IMR-90 (cell line): ENCODE measurements around the gene CNTN4. TPM values are rescaled to one million over a fixed set of nuclear protein-coding genes. Genes with fewer than 3 reads are reported as not detected.

Experiments
- ATAC-seq: fragments of 200-7000 bp; cut with Tn5 transposase; 2 replicates; pipeline ENCODE4 v1.9.1; 2020; ENCODE audit warnings: low read depth, mild to moderate bottlenecking, moderate library complexity
- BruUV-seq: library from RNA; stranded (reverse); fragments of 400-500 nt; replicated peaks from 2 replicates; lab custom pipeline; 2021; lab: Mats Ljungman, UMichigan
- CTCF ChIA-PET: fragments of 300-600 bp; formaldehyde crosslinking; extraction: SDS; loops from one replicate; lab custom pipeline; 2021; ENCODE audit warnings: antibody characterized with exemption; lab: Yijun Ruan, JAX
- POLR2A ChIA-PET: fragments of 300-600 bp; sonication (Branson Sonifier 250); formaldehyde crosslinking; loops from one replicate; lab custom pipeline; 2022; ENCODE audit warnings: antibody characterized with exemption; ENCODE audit not compliant: unreplicated experiment; lab: Charles Lee
- DNase-seq: peaks from one replicate; pipeline ENCODE4 v3.0.0; 2013
- H2AFZ ChIP-seq: replicated peaks from 2 replicates; pipeline ENCODE3; 2013; ENCODE audit warnings: low read length, mild to moderate bottlenecking; ENCODE audit not compliant: poor library complexity
- H2AK5ac ChIP-seq: 2 replicates; pipeline ENCODE4 v1.6.1; 2013; ENCODE audit warnings: low read depth, low read length, inconsistent platforms
- H2AK9ac ChIP-seq: replicated peaks from 2 replicates; pipeline ENCODE3; 2013; ENCODE audit warnings: mild to moderate bottlenecking, low read depth, low read length, moderate library complexity; ENCODE audit not compliant: poor library complexity
- H2BK120ac ChIP-seq: 2 replicates; pipeline ENCODE4 v1.6.1; 2013; ENCODE audit warnings: low read depth, low read length, inconsistent platforms
- H2BK15ac ChIP-seq: 3 replicates; pipeline ENCODE4 v1.6.1; 2013; ENCODE audit warnings: low read depth, low read length, inconsistent platforms
- H2BK20ac ChIP-seq: 2 replicates; pipeline ENCODE4 v1.6.1; 2013; ENCODE audit warnings: low read depth, mild to moderate bottlenecking, inconsistent platforms, low read length, moderate library complexity
- H2BK5ac ChIP-seq: 2 replicates; pipeline ENCODE4 v1.6.1; 2013; ENCODE audit warnings: mild to moderate bottlenecking, low read depth, low read length, inconsistent platforms; ENCODE audit not compliant: poor library complexity, severe bottlenecking
- H3K14ac ChIP-seq: replicated peaks from 2 replicates; pipeline ENCODE4 v1.6.1; 2013; ENCODE audit warnings: low read depth, low read length, inconsistent platforms
- H3K18ac ChIP-seq: 2 replicates; pipeline ENCODE4 v1.6.1; 2013; ENCODE audit warnings: low read depth, low read length, control low read depth
- H3K23ac ChIP-seq: 2 replicates; pipeline ENCODE4 v1.6.1; 2013; ENCODE audit warnings: low read depth, low read length, inconsistent platforms
- H3K27ac ChIP-seq: 2 replicates; pipeline ENCODE4 v1.5.1; 2013; ENCODE audit warnings: mild to moderate bottlenecking, control low read depth, low read length; ENCODE audit not compliant: insufficient read depth
- H3K27me3 ChIP-seq: 2 replicates; pipeline ENCODE4 v1.6.1; 2013; ENCODE audit warnings: low read length; ENCODE audit not compliant: control insufficient read depth, insufficient read depth
- H3K36me3 ChIP-seq: 2 replicates; pipeline ENCODE4 v1.6.1; 2013; ENCODE audit warnings: low read length, mixed read lengths; ENCODE audit not compliant: control insufficient read depth, insufficient read depth
- H3K4ac ChIP-seq: 2 replicates; pipeline ENCODE4 v1.6.1; 2013; ENCODE audit warnings: low read depth, low read length, inconsistent platforms
- H3K4me1 ChIP-seq: 2 replicates; pipeline ENCODE4 v1.6.1; 2013; ENCODE audit warnings: low read length, mixed read lengths; ENCODE audit not compliant: control insufficient read depth, insufficient read depth
- H3K4me2 ChIP-seq: 2 replicates; pipeline ENCODE4 v1.6.1; 2013; ENCODE audit warnings: low read depth, mild to moderate bottlenecking, control low read depth, low read length, moderate library complexity
- H3K4me3 ChIP-seq: 2 replicates; pipeline ENCODE4 v1.5.1; 2013; ENCODE audit warnings: low read depth, mild to moderate bottlenecking, control low read depth, low read length, moderate library complexity; ENCODE audit not compliant: insufficient read depth
- H3K56ac ChIP-seq: 2 replicates; pipeline ENCODE4 v1.6.1; 2013; ENCODE audit warnings: low read length, inconsistent platforms; ENCODE audit not compliant: insufficient read depth; ENCODE audit errors: extremely low read depth
- H3K79me1 ChIP-seq, 2 experiments: 2 replicates each; pipeline ENCODE4 v1.6.1; 2013; ENCODE audit warnings: low read length in 2 of 2, inconsistent platforms in 1 of 2, low read depth in 1 of 2
- H3K9ac ChIP-seq: 2 replicates; pipeline ENCODE4 v1.6.1; 2013; ENCODE audit warnings: low read depth, low read length, control low read depth
- H3K9me1 ChIP-seq: 2 replicates; pipeline ENCODE4 v1.6.1; 2013; ENCODE audit warnings: low read length, inconsistent platforms; ENCODE audit not compliant: insufficient read depth
- H3K9me3 ChIP-seq: 2 replicates; pipeline ENCODE4 v1.6.1; 2013; ENCODE audit warnings: low read length; ENCODE audit not compliant: control insufficient read depth, insufficient read depth
- H4K20me1 ChIP-seq: 2 replicates; pipeline ENCODE4 v1.6.1; 2013; ENCODE audit warnings: low read length, inconsistent platforms; ENCODE audit not compliant: insufficient read depth
- H4K5ac ChIP-seq: 2 replicates; pipeline ENCODE4 v1.6.1; 2013; ENCODE audit warnings: mild to moderate bottlenecking, low read depth, low read length, control low read depth
- H4K8ac ChIP-seq, 2 experiments: 2 replicates each; pipeline ENCODE4 v1.6.1; 2013; ENCODE audit warnings: low read depth in 2 of 2, low read length in 2 of 2, control low read depth in 1 of 2, inconsistent platforms in 1 of 2
- H4K91ac ChIP-seq: 2 replicates; pipeline ENCODE4 v1.6.1; 2013; ENCODE audit warnings: low read depth, low read length, inconsistent platforms; ENCODE audit not compliant: insufficient read depth
- BHLHE40 ChIP-seq: fragments of 150-350 bp; IDR thresholded peaks from 2 replicates; pipeline ENCODE4 v1.6.1; 2016; ENCODE audit warnings: mild to moderate bottlenecking, low read depth, low read length
- CEBPB ChIP-seq: IDR thresholded peaks from 2 replicates; pipeline ENCODE4 v1.6.1; 2012; ENCODE audit warnings: low read depth, low read length, improper control_type of control experiment
- CHD1 ChIP-seq: IDR thresholded peaks from 2 replicates; pipeline ENCODE4 v1.6.1; 2012; ENCODE audit warnings: low read depth, low read length, improper control_type of control experiment
- FOS ChIP-seq: fragments of 150-350 bp; IDR thresholded peaks from 2 replicates; pipeline ENCODE4 v1.6.1; 2016; ENCODE audit warnings: low read depth, low read length
- MAFK ChIP-seq: IDR thresholded peaks from 2 replicates; pipeline ENCODE4 v1.6.1; 2012; ENCODE audit warnings: low read depth, low read length, improper control_type of control experiment
- MAZ ChIP-seq: IDR thresholded peaks from 2 replicates; pipeline ENCODE4 v1.6.1; 2012; ENCODE audit warnings: low read depth, mild to moderate bottlenecking, low read length, improper control_type of control experiment, moderate library complexity, borderline replicate concordance
- MXI1 ChIP-seq: IDR thresholded peaks from 2 replicates; pipeline ENCODE4 v1.6.1; 2012; ENCODE audit warnings: low read depth, mild to moderate bottlenecking, low read length, moderate library complexity, borderline replicate concordance
- NFE2L2 ChIP-seq: fragments of 150-350 bp; IDR thresholded peaks from 2 replicates; pipeline ENCODE4 v1.6.1; 2016; ENCODE audit warnings: low read depth, mild to moderate bottlenecking, low read length
- POLR2A ChIP-seq: IDR thresholded peaks from 2 replicates; pipeline ENCODE4 v1.6.1; 2012; ENCODE audit warnings: mild to moderate bottlenecking, low read depth, low read length
- RAD21 ChIP-seq: IDR thresholded peaks from 2 replicates; pipeline ENCODE4 v1.6.1; 2012; ENCODE audit warnings: low read length, improper control_type of control experiment
- RCOR1 ChIP-seq: IDR thresholded peaks from 2 replicates; pipeline ENCODE4 v1.6.1; 2012; ENCODE audit warnings: mild to moderate bottlenecking, low read length, improper control_type of control experiment; ENCODE audit not compliant: insufficient replicate concordance
- RFX5 ChIP-seq: IDR thresholded peaks from 2 replicates; pipeline ENCODE4 v1.8.0; 2012; ENCODE audit warnings: low read depth, mild to moderate bottlenecking, low read length, moderate library complexity
- SMC3 ChIP-seq: fragments of 150-350 bp; IDR thresholded peaks from 2 replicates; pipeline ENCODE4 v1.6.1; 2016; ENCODE audit warnings: low read depth, mild to moderate bottlenecking, antibody characterized with exemption, low read length, moderate library complexity
- WGBS, 2 experiments: methylation state at CpG; one replicate each; pipeline versions ENCODE4 v1.1.5 to v1.1.7; 2013; ENCODE audit warnings: missing lambda C conversion rate in 2 of 2; ENCODE audit not compliant: insufficient read length in 1 of 2; ENCODE audit errors: extremely low coverage in 2 of 2; 5-methylcytosine and 5-hydroxymethylcytosine counted together
- dilution Hi-C: fragments of 300-500 bp; cut with HindIII; formaldehyde crosslinking; loops from one replicate; pipeline ENCODE4 v1.14.3; 2018; ENCODE audit warnings: low sequenced_read_pairs; ENCODE audit not compliant: unreplicated experiment
- in situ Hi-C: fragments of 300-500 bp; cut with MboI; formaldehyde crosslinking; loops from 3 replicates; pipeline ENCODE4 v1.14.3; 2019; ENCODE audit warnings: low sequenced_read_pairs, inconsistent platforms, mixed read lengths
- intact Hi-C: fragments of 100-400 bp; cut with micrococcal nuclease; formaldehyde crosslinking; loops from 2 replicates; pipeline ENCODE4 v1.10.0; 2022
- polyA plus RNA-seq, 3 experiments: library from polyadenylated mRNA; depleted of rRNA; stranded (reverse); fragments of >200 nt; gene quantifications; 2 replicates each; pipeline ENCODE4 v1.2.3, GENCODE V29; 2012; ENCODE audit warnings: low replicate concordance in 1 of 3
- total RNA-seq: library from RNA; depleted of rRNA; stranded (reverse); fragments of >200 nt; gene quantifications from 2 replicates; pipeline ENCODE4 v1.2.3, GENCODE V29; 2012
- TF ChIP-seq, protein P1 (sequence below): fragments of 150-350 bp; IDR thresholded peaks from 2 replicates; pipeline ENCODE4 v1.6.1; 2017; ENCODE audit warnings: mild to moderate bottlenecking, antibody characterized with exemption, low read length, low read depth
- TF ChIP-seq, protein P2 (sequence below): conservative IDR thresholded peaks from 2 replicates; pipeline ENCODE4 v1.5.1; 2012; ENCODE audit warnings: mild to moderate bottlenecking, low read depth, low read length, improper control_type of control experiment
- TF ChIP-seq, protein P3 (sequence below): fragments of 150-350 bp; IDR thresholded peaks from 2 replicates; pipeline ENCODE4 v1.6.1; 2016; ENCODE audit warnings: low read depth, mild to moderate bottlenecking, low read length, moderate library complexity, borderline replicate concordance

CNTN4 gene
- total and polyA plus RNA-seq, 2 of the 4 experiments (the other 2 are of a cell fraction), result under 0.01 TPM; not detected in 1

DNA sequence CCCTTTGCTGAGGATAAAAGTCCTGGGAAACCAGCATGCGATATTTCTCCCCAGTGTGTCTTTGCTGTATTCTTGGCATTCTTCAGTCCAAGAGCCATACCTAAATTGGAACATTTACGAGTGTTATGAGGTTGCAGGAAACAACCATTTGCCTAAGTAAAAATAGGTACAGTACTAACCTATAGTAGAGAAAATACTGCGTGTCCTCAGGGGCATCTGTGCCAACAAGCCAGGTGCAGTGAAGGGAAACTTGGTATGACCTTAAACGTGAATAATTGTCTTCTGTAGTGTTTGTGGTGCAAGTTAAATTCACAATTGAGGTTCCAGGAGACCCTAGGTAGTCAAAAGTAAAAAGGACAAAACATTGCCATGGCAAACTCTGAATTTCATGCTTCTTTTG lies 999.3 kb downstream of the CNTN4 start:
- Histone ChIP-seq H2BK5ac (no peak overlapping the region), H3K56ac (no peak overlapping the region), H3K14ac (no peak overlapping the region), H3K4me1 (no peaks in the 10 kb centered on the region), H3K18ac (no peak overlapping the region), H3K4ac (no peak overlapping the region), H3K23ac (no peak overlapping the region), H3K9me3 (0 out of 2 replicates have a peak, but pooled peaks cover 2% of the 10 kb centered on the region), H4K91ac (no peak overlapping the region), H4K20me1 (no peaks in the 10 kb centered on the region), H2BK15ac (no peak overlapping the region), H2AFZ (no peak overlapping the region), H2BK120ac (no peak overlapping the region), H3K27ac (no peak overlapping the region), H2AK9ac (no peak overlapping the region), H2AK5ac (no peak overlapping the region), H3K4me2 (no peak overlapping the region), H3K9me1 (no peaks in the 10 kb centered on the region), H2BK20ac (no peak overlapping the region), H4K8ac (no peak overlapping the region), H3K27me3 (no peaks in the 10 kb centered on the region), H3K79me1 (no peaks in the 10 kb centered on the region), H4K5ac (no peak overlapping the region), H3K36me3 (no peaks in the 10 kb centered on the region), H3K4me3 (no peak overlapping the region), H3K9ac (no peak overlapping the region)
- DNase-seq (no peak), ATAC-seq (no peak)
- ChIA-PET POLR2A (no interaction called here), CTCF (no interaction called here)
- dilution Hi-C loops, result no loop called here
- intact Hi-C loops, result no loop called here
- in situ Hi-C loops, result no loop called here
- TF ChIP-seq MAFK (no peak), FOS (no peak), CHD1 (no peak), MAZ (no peak), MXI1 (no peak), NFE2L2 (no peak), BHLHE40 (no peak), CEBPB (no peak), POLR2A (no peak), SMC3 (no peak), RCOR1 (no peak), RFX5 (no peak), RAD21 (no peak)
- TF ChIP-seq, protein P1, sequence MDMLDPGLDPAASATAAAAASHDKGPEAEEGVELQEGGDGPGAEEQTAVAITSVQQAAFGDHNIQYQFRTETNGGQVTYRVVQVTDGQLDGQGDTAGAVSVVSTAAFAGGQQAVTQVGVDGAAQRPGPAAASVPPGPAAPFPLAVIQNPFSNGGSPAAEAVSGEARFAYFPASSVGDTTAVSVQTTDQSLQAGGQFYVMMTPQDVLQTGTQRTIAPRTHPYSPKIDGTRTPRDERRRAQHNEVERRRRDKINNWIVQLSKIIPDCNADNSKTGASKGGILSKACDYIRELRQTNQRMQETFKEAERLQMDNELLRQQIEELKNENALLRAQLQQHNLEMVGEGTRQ, result no peak
- TF ChIP-seq, protein P2, sequence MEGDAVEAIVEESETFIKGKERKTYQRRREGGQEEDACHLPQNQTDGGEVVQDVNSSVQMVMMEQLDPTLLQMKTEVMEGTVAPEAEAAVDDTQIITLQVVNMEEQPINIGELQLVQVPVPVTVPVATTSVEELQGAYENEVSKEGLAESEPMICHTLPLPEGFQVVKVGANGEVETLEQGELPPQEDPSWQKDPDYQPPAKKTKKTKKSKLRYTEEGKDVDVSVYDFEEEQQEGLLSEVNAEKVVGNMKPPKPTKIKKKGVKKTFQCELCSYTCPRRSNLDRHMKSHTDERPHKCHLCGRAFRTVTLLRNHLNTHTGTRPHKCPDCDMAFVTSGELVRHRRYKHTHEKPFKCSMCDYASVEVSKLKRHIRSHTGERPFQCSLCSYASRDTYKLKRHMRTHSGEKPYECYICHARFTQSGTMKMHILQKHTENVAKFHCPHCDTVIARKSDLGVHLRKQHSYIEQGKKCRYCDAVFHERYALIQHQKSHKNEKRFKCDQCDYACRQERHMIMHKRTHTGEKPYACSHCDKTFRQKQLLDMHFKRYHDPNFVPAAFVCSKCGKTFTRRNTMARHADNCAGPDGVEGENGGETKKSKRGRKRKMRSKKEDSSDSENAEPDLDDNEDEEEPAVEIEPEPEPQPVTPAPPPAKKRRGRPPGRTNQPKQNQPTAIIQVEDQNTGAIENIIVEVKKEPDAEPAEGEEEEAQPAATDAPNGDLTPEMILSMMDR, result no peak
- TF ChIP-seq, protein P3, sequence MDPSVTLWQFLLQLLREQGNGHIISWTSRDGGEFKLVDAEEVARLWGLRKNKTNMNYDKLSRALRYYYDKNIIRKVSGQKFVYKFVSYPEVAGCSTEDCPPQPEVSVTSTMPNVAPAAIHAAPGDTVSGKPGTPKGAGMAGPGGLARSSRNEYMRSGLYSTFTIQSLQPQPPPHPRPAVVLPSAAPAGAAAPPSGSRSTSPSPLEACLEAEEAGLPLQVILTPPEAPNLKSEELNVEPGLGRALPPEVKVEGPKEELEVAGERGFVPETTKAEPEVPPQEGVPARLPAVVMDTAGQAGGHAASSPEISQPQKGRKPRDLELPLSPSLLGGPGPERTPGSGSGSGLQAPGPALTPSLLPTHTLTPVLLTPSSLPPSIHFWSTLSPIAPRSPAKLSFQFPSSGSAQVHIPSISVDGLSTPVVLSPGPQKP, result no peak
- BruUV-seq, result no TSS peak
- WGBS, 2 experiments, result no CpG with 5 or more reads among the region's 4 CpGs
